GM12878 (cell line): ENCODE data around the gene SMIM26. TPM values are rescaled to one million over a fixed set of nuclear protein-coding genes. Genes with fewer than 3 reads are reported as not detected.

ENCODE experiments used
- BHLHE40 ChIP-seq, 2 experiments: fragments of 450-650 bp in 1 of 2; IDR thresholded peaks; 2 replicates each; pipeline ENCODE4 v1.6.1; 2011 to 2017; ENCODE audit warnings: low read depth in 2 of 2, borderline replicate concordance in 1 of 2, improper control_type of control experiment in 1 of 2, low read length in 1 of 2, mild to moderate bottlenecking in 1 of 2
- EGR1 ChIP-seq, 2 experiments: IDR thresholded peaks; 1 replicate in 1 of 2; 2 replicates in 1 of 2; pipeline ENCODE4 v1.6.1; 2011 to 2012; ENCODE audit warnings: low read depth in 2 of 2, low read length in 2 of 2, borderline replicate concordance in 1 of 2, mild to moderate bottlenecking in 1 of 2, moderate library complexity in 1 of 2
- MAX ChIP-seq: IDR thresholded peaks from 2 replicates; pipeline ENCODE4 v1.6.1; 2012; ENCODE audit warnings: low read depth, low read length, improper control_type of control experiment
- MYC ChIP-seq: IDR thresholded peaks from 2 replicates; pipeline ENCODE4 v1.6.1; 2011; ENCODE audit warnings: mild to moderate bottlenecking, low read length, moderate library complexity, inconsistent platforms; ENCODE audit not compliant: insufficient read depth, insufficient replicate concordance, insufficient read length, severe bottlenecking
- RELA ChIP-seq: fragments of 450-650 bp; IDR thresholded peaks from 2 replicates; pipeline ENCODE4 v1.8.0; 2014; ENCODE audit warnings: borderline replicate concordance; ENCODE audit not compliant: partially characterized antibody
- SIN3A ChIP-seq: IDR thresholded peaks from 2 replicates; pipeline ENCODE4 v1.6.1; 2012; ENCODE audit warnings: low read depth, low read length, improper control_type of control experiment
- SIX5 ChIP-seq: IDR thresholded peaks from 2 replicates; pipeline ENCODE4 v1.6.1; 2011; ENCODE audit warnings: mild to moderate bottlenecking, low read depth, low read length, moderate library complexity; ENCODE audit not compliant: severe bottlenecking
- SMC3 ChIP-seq: IDR thresholded peaks from 2 replicates; pipeline ENCODE4 v1.6.1; 2011; ENCODE audit warnings: low read length, improper control_type of control experiment, borderline replicate concordance
- SREBF1 ChIP-seq: IDR thresholded peaks from 2 replicates; pipeline ENCODE4 v1.6.1; 2012; ENCODE audit warnings: mild to moderate bottlenecking, low read length
- SREBF2 ChIP-seq: IDR thresholded peaks from 2 replicates; pipeline ENCODE4 v1.6.1; 2012; ENCODE audit warnings: mild to moderate bottlenecking, low read length
- ZBED1 ChIP-seq: IDR thresholded peaks from 2 replicates; pipeline ENCODE4 v1.6.1; 2016; ENCODE audit warnings: borderline replicate concordance
- ZSCAN29 ChIP-seq: fragments of 450-650 bp; IDR thresholded peaks from 2 replicates; pipeline ENCODE4 v1.6.1; 2017; ENCODE audit warnings: mild to moderate bottlenecking, moderate library complexity
- polyA plus RNA-seq, 11 experiments: library from polyadenylated mRNA; depleted of rRNA in 4 of 11; unstranded in 6 of 11; stranded (reverse) in 5 of 11; fragments of >200 nt; fragmentation: Nextera tagmentation in 4 of 11; fragmentation: Illumina TruSeq in 1 of 11; extraction: Ambion mirVana in 4 of 11; extraction: Trizol in 1 of 11; gene quantifications; 1 replicate in 1 of 11; 2 replicates in 10 of 11; pipeline versions ENCODE4 v1.2.1 to v1.2.3, GENCODE V29; 2011 to 2016; ENCODE audit warnings: inconsistent platforms in 2 of 11, missing spikeins in 2 of 11, low read depth in 1 of 11
- total RNA-seq, 4 experiments: library from RNA; depleted of rRNA in 3 of 4; stranded (reverse); fragments of >200 nt in 3 of 4; fragmentation: Illumina TruSeq in 1 of 4; extraction: Trizol in 1 of 4; gene quantifications; 2 replicates each; pipeline versions ENCODE4 v1.2.1 to v1.2.3, GENCODE V29; 2013 to 2021
- TF ChIP-seq, protein P1 (sequence below): IDR thresholded peaks from 2 replicates; pipeline ENCODE4 v1.6.1; 2011; ENCODE audit warnings: borderline replicate concordance, low read depth, mild to moderate bottlenecking, moderate library complexity, mixed read lengths, low read length; ENCODE audit not compliant: insufficient read depth; ENCODE audit errors: extremely low read length
- TF ChIP-seq, protein P2 (sequence below): fragments of 450-650 bp; IDR thresholded peaks from 2 replicates; pipeline ENCODE4 v1.6.1; 2014; ENCODE audit warnings: mild to moderate bottlenecking
- TF ChIP-seq, protein P3 (sequence below): fragments of 450-650 bp; IDR thresholded peaks from 2 replicates; pipeline ENCODE4 v1.6.1; 2017; ENCODE audit warnings: mild to moderate bottlenecking, low read depth, inconsistent platforms; ENCODE audit not compliant: poor library complexity, severe bottlenecking

Gene SMIM26
- total and polyA plus RNA-seq, 10 of the 15 experiments (the other 5 are each of a cell fraction or from before 2014, with no cell fraction given) = 74.3 to 329 (median 176) TPM

DNA sequence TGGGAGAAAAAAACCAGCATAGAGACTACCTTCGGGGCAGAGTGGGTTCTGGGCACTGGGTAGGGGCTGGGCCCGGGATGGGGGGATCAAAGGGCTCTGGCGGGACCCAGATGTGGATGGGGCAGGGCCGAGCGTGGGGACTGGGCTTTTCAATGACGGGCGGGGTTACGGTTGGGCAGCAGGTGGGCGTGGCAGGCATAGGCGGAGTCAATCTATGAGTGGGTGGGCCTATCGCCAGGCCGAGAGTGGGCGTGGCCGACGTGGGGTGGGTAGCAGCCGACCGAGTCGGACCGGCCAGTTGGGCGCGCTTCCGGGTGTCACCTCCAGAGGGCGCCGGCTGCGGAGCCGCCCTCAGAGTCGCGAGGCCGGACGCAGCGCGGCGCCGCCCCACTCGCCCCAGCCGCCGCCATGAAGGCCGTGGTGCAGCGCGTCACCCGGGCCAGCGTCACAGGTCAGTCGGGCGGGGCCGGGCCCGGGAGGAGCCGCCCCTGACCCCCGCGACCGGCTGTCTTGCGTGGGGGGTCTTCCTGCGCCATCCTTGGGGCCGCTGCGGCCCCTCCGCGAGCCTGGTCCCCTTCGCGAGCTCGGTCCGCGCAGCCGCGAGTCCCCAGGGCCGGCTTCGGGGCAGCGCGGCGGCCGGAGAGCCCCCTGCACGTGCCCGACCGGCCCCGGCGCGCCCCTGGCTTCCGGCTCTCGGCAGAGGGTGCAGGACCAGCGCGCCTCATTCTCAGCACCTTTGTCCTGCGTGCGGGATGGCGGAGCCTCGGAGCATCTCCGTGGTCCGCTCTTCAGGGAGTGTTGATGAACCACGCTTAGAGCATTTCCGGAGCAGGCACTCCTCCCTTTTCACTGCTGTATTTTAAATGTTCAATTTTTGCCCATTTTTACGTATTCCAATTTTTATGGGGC is 20.7 kb downstream of the SMIM26 start, which contains the start of gene DTD1 (continued):
- TF ChIP-seq, protein P1, sequence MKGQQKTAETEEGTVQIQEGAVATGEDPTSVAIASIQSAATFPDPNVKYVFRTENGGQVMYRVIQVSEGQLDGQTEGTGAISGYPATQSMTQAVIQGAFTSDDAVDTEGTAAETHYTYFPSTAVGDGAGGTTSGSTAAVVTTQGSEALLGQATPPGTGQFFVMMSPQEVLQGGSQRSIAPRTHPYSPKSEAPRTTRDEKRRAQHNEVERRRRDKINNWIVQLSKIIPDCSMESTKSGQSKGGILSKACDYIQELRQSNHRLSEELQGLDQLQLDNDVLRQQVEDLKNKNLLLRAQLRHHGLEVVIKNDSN = peak; percentile 27
- TF ChIP-seq ZSCAN29 (0 out of 2 replicates have a peak, but pooled peaks have one; percentile 25), SREBF1 (0 out of 2 replicates have a peak, but pooled peaks have one; percentile 6), BHLHE40 (IDR thresholded peaks at IDR 0.05; ENCODE audit: borderline replicate concordance in 1 of 2, low read depth in 2 of 2, low read length in 1 of 2) (peak; percentile 97 to 100), RELA (peak; percentile 38), SIX5 (peak; percentile 42), SIN3A (peak; percentile 54), EGR1 (IDR thresholded peaks at IDR 0.05; ENCODE audit: borderline replicate concordance in 1 of 2, low read depth in 2 of 2, low read length in 2 of 2) (peak in 1 of 2 experiments; percentile 65; a peak in 1 of 3 replicates), MAX (no peak; the same call in 1 of the 2 replicates), MYC (peak; percentile 71), ZBED1 (peak; percentile 72; the same call in 1 of the 2 replicates), SMC3 (peak; percentile 22; the same call in 1 of the 2 replicates), SREBF2 (no peak)
- TF ChIP-seq, protein P2, sequence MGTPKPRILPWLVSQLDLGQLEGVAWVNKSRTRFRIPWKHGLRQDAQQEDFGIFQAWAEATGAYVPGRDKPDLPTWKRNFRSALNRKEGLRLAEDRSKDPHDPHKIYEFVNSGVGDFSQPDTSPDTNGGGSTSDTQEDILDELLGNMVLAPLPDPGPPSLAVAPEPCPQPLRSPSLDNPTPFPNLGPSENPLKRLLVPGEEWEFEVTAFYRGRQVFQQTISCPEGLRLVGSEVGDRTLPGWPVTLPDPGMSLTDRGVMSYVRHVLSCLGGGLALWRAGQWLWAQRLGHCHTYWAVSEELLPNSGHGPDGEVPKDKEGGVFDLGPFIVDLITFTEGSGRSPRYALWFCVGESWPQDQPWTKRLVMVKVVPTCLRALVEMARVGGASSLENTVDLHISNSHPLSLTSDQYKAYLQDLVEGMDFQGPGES = no peak
- TF ChIP-seq, protein P3, sequence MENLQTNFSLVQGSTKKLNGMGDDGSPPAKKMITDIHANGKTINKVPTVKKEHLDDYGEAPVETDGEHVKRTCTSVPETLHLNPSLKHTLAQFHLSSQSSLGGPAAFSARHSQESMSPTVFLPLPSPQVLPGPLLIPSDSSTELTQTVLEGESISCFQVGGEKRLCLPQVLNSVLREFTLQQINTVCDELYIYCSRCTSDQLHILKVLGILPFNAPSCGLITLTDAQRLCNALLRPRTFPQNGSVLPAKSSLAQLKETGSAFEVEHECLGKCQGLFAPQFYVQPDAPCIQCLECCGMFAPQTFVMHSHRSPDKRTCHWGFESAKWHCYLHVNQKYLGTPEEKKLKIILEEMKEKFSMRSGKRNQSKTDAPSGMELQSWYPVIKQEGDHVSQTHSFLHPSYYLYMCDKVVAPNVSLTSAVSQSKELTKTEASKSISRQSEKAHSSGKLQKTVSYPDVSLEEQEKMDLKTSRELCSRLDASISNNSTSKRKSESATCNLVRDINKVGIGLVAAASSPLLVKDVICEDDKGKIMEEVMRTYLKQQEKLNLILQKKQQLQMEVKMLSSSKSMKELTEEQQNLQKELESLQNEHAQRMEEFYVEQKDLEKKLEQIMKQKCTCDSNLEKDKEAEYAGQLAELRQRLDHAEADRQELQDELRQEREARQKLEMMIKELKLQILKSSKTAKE = no peak
- TF ChIP-seq, all 136 proteins: peak for 50
